HG03045 (cell line): ENCODE measurements around the gene KCNE4.

Experiments
- ATAC-seq: cut with Tn5 transposase; IDR thresholded peaks from one replicate; pipeline ENCODE4 v1.9.1; 2021; ENCODE audit warnings: mild to moderate bottlenecking, moderate library complexity; ENCODE audit not compliant: unreplicated experiment

KCNE4 gene

GRCh38 chr2:223083402-223084070 lies 31.5 kb downstream of the KCNE4 start:
- no peak for ATAC-seq

DNA sequence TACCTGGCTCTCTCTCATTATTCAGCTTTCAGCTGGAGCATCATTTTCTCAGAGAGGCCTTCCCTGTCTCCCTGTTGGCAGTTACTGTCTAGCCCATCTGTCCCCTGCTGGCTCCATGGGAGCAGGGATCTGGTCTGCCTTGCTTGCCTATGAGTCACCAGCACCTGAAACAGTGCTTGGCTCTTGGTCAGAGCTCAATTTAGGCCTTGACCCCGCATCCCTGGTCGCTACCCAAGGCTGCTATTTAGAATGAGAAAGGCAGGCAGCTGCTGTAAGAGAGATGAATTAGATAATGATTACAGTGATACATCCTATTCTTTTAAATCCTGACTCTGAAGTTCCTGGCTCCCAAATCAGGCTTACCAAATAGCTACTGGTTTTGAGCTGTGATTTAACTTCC lies 32.9 kb downstream of the KCNE4 start:
- no peak for ATAC-seq

DNA sequence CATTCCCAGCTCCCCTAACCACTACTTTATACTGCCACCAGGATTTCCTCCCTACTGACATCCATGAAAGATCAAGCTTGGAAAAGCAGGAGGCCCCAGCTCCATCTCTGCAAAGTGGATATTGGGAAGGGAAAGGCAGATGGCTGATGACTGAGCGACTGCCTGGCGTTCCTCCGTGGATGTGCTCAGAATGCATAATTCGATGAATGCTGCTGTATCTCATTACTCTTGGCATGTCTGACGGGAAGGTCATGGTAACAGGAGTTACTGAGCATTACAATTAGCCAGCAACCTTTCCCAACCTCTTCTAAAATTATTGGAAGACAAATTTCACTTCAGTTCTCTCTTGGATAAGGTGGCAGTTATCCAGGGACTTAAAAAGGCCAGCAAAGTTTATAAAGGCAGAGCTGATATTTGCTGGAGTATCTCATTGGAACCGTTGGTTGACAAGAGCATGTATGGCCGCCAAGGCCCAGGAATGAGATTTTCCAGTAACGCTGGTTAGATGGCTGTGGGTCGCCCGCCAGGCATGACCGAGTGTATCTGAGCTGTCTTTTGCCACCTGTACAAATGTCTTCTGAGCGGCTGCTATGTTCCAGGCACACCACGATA lies 34.5 kb downstream of the KCNE4 start:
- ATAC-seq, result no peak

DNA sequence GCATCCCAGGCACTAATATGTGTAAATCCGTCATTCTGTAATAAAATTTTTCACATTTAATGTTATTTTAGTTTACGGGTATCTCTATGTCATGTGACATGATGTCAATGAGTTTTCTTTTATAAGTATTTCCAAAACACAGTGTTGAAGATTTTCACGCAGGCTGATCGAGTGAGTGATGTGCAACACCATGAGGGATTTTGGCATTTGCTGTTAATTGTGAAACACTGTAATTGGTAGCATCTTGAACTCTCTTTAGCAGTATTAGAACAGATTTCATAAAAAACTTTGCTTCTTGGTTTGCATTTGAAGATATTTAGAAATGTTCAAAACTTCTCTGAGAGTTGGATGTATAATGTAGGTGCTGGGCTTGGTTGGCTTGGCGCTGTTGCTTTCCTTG lies 35.5 kb downstream of the KCNE4 start:
- ATAC-seq, result no peak

- no peak for ATAC-seq
These were observed 36.9 kb downstream of the KCNE4 start for GRCh38 chr2:223088866-223089265.

DNA sequence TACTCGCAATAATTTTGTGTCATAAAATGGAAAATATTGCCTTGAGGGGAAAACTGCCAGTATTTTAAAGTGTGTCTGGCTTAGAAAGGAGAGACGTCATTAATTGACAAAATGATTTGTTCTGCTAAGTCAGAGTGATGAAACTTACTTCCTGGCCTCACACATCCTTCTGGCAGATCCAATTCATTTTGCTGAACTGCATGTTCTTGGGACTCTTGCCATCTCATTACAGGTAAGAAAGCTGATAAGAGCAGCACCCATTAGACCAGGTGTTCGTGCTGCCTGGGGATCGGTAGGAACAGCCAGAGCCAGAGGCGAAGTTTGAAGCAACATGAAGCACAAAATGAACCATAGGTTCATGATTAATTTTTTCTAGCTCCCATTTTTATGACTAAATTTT lies 38.0 kb downstream of the KCNE4 start:
- ATAC-seq, result no peak

GRCh38 chr2:223090540-223091235 lies 38.7 kb downstream of the KCNE4 start:
- ATAC-seq, result no peak

- ATAC-seq, result no peak
These were observed 40.7 kb downstream of the KCNE4 start for GRCh38 chr2:223092667-223093066.

GRCh38 chr2:223093436-223094241 lies 41.6 kb downstream of the KCNE4 start:
- no peak for ATAC-seq

DNA sequence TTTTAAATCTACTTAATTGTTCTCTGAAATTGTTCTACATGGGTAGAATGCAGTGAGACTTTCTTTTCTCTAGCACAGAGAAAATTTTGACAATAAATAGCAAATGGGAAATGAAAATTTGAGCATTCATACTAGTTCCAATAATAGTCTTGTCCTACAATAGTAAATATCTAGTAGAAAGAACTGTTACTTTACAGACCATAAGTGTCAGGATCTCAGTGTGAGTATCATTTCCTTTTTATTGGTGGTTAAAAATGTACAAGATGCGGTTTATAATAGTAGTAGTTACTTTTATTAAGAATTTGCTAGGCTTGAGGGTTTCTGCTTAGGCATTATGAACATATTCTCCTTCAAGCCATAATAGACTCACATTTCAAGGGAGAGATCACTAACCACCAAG lies 43.2 kb downstream of the KCNE4 start:
- ATAC-seq, result no peak

GRCh38 chr2:223096235-223096970 lies 44.4 kb downstream of the KCNE4 start:
- no peak for ATAC-seq

DNA sequence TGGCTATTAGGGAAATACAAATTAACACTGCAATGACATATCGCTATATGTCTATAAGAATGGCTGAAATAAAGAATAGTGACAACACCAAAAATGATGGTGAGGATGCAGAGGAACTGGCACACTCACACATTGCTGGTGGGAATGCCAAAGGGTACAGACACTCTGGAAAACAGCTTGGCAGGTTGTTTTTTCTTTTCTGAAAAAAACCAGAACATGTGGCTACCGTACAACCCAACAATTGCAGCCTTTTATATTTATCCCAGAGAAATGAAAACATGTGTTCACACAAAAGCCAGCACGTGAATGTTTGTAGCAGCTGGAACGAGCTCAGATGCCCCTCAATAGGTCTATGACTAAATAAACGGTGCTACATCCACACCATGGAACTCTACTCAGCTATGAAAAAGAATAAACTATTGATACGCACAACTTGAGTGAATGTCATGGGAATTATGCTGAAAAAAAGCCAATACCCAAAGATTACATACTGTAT lies 45.9 kb downstream of the KCNE4 start:
- no peak for ATAC-seq

DNA sequence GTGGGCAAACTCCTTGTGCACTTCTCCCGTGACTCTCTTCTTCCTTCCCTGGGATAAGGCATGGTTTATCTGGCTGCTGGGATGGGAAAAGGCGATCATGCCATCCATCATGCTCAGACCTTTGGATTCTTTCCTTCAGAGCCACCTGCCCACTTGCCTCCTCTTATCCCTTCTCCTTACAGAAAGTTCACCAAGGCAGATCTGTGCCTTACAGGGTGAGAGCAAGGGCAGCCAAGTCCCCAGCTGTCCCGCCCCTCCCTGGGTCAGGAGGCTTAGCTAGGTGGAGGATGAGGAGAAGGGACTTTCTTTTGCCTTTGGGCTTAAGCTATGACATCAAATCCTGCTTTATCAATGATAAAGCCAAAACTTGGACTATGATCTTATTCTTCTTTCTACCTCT lies 47.6 kb downstream of the KCNE4 start:
- ATAC-seq, result no peak

DNA sequence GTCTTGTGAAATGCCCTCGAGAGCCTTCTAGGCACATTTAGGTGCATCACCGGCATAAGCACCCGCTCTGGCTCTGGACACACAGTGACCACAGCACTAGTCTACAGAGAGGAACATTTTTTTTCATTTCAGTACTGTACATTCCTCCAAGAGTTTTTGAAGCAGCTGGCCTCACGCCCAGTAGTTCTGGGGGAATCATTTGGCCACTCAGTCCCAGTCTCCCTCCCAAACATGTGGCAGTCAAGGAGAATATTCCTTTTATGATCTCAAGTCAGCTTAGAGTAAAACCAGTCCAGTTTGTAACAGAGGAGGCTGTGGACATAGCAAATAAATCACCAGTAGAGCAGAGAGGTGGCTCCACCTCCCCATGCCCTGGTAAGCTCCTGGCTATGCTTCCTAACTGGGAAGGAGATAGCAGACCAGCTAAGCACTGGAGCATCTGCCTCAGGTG lies 48.1 kb downstream of the KCNE4 start:
- ATAC-seq, result no peak

- ATAC-seq, result peak; percentile 73
These were observed 49.5 kb downstream of the KCNE4 start for GRCh38 chr2:223101340-223102039.

DNA sequence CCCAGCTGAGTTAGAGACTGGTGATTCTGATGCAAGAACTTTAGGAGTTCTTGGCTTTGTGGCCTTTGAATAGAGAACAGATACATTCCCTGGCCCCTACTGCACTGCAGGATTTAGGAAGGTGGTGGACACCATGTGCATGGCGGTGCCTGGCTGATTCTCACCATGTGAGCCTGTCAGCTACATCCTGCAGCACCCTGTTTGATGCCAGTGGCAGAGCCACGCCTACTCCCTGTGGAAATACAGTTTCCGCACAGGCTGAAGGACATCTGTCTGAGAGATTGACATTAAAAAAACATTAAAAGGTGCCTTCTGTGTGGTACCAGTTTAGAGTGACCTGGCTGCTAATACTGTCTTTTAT lies 50.0 kb downstream of the KCNE4 start:
- no peak for ATAC-seq

GRCh38 chr2:223102450-223102849 lies 50.5 kb downstream of the KCNE4 start:
- ATAC-seq, result no peak

DNA sequence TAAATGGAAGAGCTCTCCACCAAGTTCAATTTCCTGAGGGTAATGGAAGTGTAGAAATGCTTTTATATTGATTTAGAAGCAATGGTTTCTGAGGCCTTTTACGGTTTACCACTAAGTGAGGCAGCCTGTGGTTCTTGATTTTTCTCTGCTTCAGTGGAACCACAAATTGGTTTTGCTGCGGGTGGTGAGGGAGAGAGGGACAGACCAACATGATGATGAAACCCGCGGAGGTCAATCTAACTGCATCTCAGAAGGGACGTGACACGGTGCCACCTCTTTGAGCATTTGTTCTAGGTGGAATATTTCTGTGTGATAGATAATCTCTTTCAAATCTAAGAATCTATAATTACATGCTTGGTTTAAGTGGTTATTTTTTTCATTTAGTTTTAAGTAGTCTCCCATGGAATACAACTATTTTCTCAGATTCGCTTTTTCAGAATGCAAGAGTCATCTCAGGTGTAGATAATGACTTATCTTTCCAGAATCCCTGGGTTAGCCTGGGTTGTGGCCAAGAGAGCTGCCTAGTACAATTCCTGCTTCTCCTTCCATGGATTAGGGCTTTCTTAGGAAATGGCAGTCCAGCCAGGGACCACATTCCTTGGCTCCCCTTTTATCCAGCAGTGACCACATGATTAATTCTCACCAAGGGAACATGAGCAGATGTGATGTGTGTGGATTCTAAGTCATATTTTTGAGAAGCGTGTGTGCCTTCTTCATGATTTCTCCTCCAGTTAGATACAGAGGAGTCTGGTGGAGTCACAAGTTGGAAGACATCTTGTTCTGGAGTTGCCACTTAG lies 52.5 kb downstream of the KCNE4 start:
- ATAC-seq, result no peak
